ENCODE data around the gene PCDHGB6.
A peak's percentile ranks its signal among the peaks of the same experiment; 100 is the strongest.
"Not testable (repeated sequence)": the region's sequence is repeated elsewhere in the genome, so short reads cannot be mapped to it uniquely, and the experiment has no call there.

The PCDHGB6 gene

GRCh38 chr5:141412854-141413539 lies 5.2 kb downstream of the PCDHGB6 start, which contains the start of gene PCDHGA10:
TSS of gene PCDHGA10 (plus strand) at chr5:141412987. CDS start at chr5:141413176, 189 bp downstream.
- Histone ChIP-seq H3K27ac (ENCODE audit: insufficient read depth in 1 of 2, low read depth in 1 of 2, low read length in 2 of 2, poor library complexity in 1 of 2, severe bottlenecking in 2 of 2) (no peak within 1 kb of the TSS), H3K4me1 (ENCODE audit: control extremely low read depth in 1 of 4, control insufficient read depth in 4 of 4, insufficient read depth in 4 of 4, low read length in 3 of 4) (peaks cover 0 to 15% (median 10%) of the 10 kb centered on the region in 4 experiments), H3K9me3 (ENCODE audit: control extremely low read depth in 1 of 5, control insufficient read depth in 4 of 5, insufficient read depth in 2 of 5, low read depth in 1 of 5, low read length in 4 of 5) (peaks cover 5 to 41% (median 32%) of the 10 kb centered on the region in 5 experiments), H3K4me3 (ENCODE audit: control insufficient read depth in 1 of 7, extremely low read depth in 1 of 7, insufficient read depth in 4 of 7, low read depth in 2 of 7, low read length in 6 of 7) (peak within 1 kb of the TSS; percentile 27 to 84 (median 68)), H3K36me3 (ENCODE audit: control insufficient read depth in 4 of 4, insufficient read depth in 4 of 4, low read length in 3 of 4) (peaks cover 0 to 4% (median 0%) of the 10 kb centered on the region in 4 experiments), H3K27me3 (replicated peaks in 2 of 5; ENCODE audit: control insufficient read depth in 4 of 5, insufficient read depth in 5 of 5, low read length in 4 of 5) (peaks cover 24 to 85% (median 38%) of the 10 kb centered on the region in 5 experiments)
- CTCF ChIA-PET, result interaction anchor here (0.6 to 7.4 kb wide), 26 partner anchors 8 to 154 kb away, joined by 3 to 77 read pairs (median 4); partner anchors contain the start of genes PCDHGA11, PCDHGA12, PCDHGA2 and PCDHGB3
- 12% methylated on average over 19 of the region's 31 CpGs for WGBS (ENCODE audit: insufficient coverage)
- peak; percentile 64 to 87 (median 87) for DNase-seq
- POLR2A ChIA-PET, result no interaction called here

- DNase-seq, result no peak
- Histone ChIP-seq H3K4me1 (ENCODE audit: control extremely low read depth in 1 of 4, control insufficient read depth in 4 of 4, insufficient read depth in 4 of 4, low read length in 3 of 4) (peaks cover 0 to 15% (median 10%) of the 10 kb centered on the region in 4 experiments), H3K4me3 (ENCODE audit: control insufficient read depth in 1 of 7, extremely low read depth in 1 of 7, insufficient read depth in 4 of 7, low read depth in 2 of 7, low read length in 6 of 7) (peak overlapping the region in 6 of 7 experiments; percentile 43 to 84 (median 62)), H3K9me3 (ENCODE audit: control extremely low read depth in 1 of 5, control insufficient read depth in 4 of 5, insufficient read depth in 2 of 5, low read depth in 1 of 5, low read length in 4 of 5) (peaks cover 5 to 40% (median 31%) of the 10 kb centered on the region in 5 experiments), H3K27ac (ENCODE audit: insufficient read depth in 1 of 2, low read depth in 1 of 2, low read length in 2 of 2, poor library complexity in 1 of 2, severe bottlenecking in 2 of 2) (no peak overlapping the region), H3K36me3 (ENCODE audit: control insufficient read depth in 4 of 4, insufficient read depth in 4 of 4, low read length in 3 of 4) (peaks cover 0 to 4% (median 0%) of the 10 kb centered on the region in 4 experiments), H3K27me3 (replicated peaks in 2 of 5; ENCODE audit: control insufficient read depth in 4 of 5, insufficient read depth in 5 of 5, low read length in 4 of 5) (peaks cover 27 to 85% (median 34%) of the 10 kb centered on the region in 5 experiments)
- CTCF ChIA-PET, result interaction anchor here (0.9 to 7.4 kb wide), 24 partner anchors 7 to 153 kb away, joined by 3 to 77 read pairs (median 5); partner anchors contain the start of genes PCDHGA11, PCDHGA12, PCDHGB3 and PCDHGB4
- POLR2A ChIA-PET, result no interaction called here
- WGBS (ENCODE audit: insufficient coverage), result 15% methylated on average over 22 of the region's 25 CpGs
These were observed 5.8 kb downstream of the PCDHGB6 start for GRCh38 chr5:141413540-141414069.

- Histone ChIP-seq H3K27me3 (replicated peaks in 2 of 5; ENCODE audit: control insufficient read depth in 4 of 5, insufficient read depth in 5 of 5, low read length in 4 of 5) (peaks cover 26 to 85% (median 30%) of the 10 kb centered on the region in 5 experiments), H3K4me1 (ENCODE audit: control extremely low read depth in 1 of 4, control insufficient read depth in 4 of 4, insufficient read depth in 4 of 4, low read length in 3 of 4) (peaks cover 0 to 21% (median 10%) of the 10 kb centered on the region in 4 experiments), H3K4me3 (ENCODE audit: control insufficient read depth in 1 of 7, extremely low read depth in 1 of 7, insufficient read depth in 4 of 7, low read depth in 2 of 7, low read length in 6 of 7) (peak overlapping the region in 1 of 7 experiments; percentile 3), H3K9me3 (ENCODE audit: control extremely low read depth in 1 of 5, control insufficient read depth in 4 of 5, insufficient read depth in 2 of 5, low read depth in 1 of 5, low read length in 4 of 5) (peaks cover 1 to 40% (median 31%) of the 10 kb centered on the region in 5 experiments)
- POLR2A ChIA-PET; H3K36me3 ChIP-seq (ENCODE audit: control insufficient read depth in 4 of 4, insufficient read depth in 4 of 4, low read length in 3 of 4); DNase-seq; H3K27ac ChIP-seq (ENCODE audit: insufficient read depth in 1 of 2, low read depth in 1 of 2, low read length in 2 of 2, poor library complexity in 1 of 2, severe bottlenecking in 2 of 2): not testable (repeated sequence)
- CTCF ChIA-PET, result interaction anchor here (1.1 to 7.4 kb wide), 10 partner anchors 15 to 152 kb away, joined by 3 to 77 read pairs (median 14); partner anchors contain the start of genes PCDHGA12, PCDHGB4 and PCDHGB5
- WGBS (ENCODE audit: insufficient coverage), result 28% methylated on average over 32 of the region's 46 CpGs
These were observed 6.9 kb downstream of the PCDHGB6 start for GRCh38 chr5:141414548-141415274.

GRCh38 chr5:141415275-141415618 lies 7.4 kb downstream of the PCDHGB6 start:
- H3K9me3 ChIP-seq (ENCODE audit: control extremely low read depth in 1 of 5, control insufficient read depth in 4 of 5, insufficient read depth in 2 of 5, low read depth in 1 of 5, low read length in 4 of 5), result peaks cover 1 to 38% (median 29%) of the 10 kb centered on the region in 5 experiments
- peaks cover 0 to 21% (median 10%) of the 10 kb centered on the region in 4 experiments for H3K4me1 ChIP-seq (ENCODE audit: control extremely low read depth in 1 of 4, control insufficient read depth in 4 of 4, insufficient read depth in 4 of 4, low read length in 3 of 4)
- WGBS (ENCODE audit: insufficient coverage), result 12% methylated on average over 11 of the region's 24 CpGs
- H3K4me3 ChIP-seq (ENCODE audit: control insufficient read depth in 1 of 7, extremely low read depth in 1 of 7, insufficient read depth in 4 of 7, low read depth in 2 of 7, low read length in 6 of 7), result peak overlapping the region in 3 of 7 experiments; percentile 3 to 26 (median 16)
- peak in 2 of 3 donors; percentile 39 to 62 for DNase-seq
- H3K27ac ChIP-seq (ENCODE audit: insufficient read depth in 1 of 2, low read depth in 1 of 2, low read length in 2 of 2, poor library complexity in 1 of 2, severe bottlenecking in 2 of 2); H3K36me3 ChIP-seq (ENCODE audit: control insufficient read depth in 4 of 4, insufficient read depth in 4 of 4, low read length in 3 of 4); POLR2A ChIA-PET: not testable (repeated sequence)
- peaks cover 24 to 83% (median 31%) of the 10 kb centered on the region in 5 experiments for H3K27me3 ChIP-seq (replicated peaks in 2 of 5; ENCODE audit: control insufficient read depth in 4 of 5, insufficient read depth in 5 of 5, low read length in 4 of 5)
- CTCF ChIA-PET, result interaction anchor here (3.2 to 7.4 kb wide), 4 partner anchors 108 to 148 kb away, joined by 9 to 77 read pairs (median 48); no protein-coding TSS in a partner anchor

- H3K36me3 ChIP-seq (ENCODE audit: control insufficient read depth in 4 of 4, insufficient read depth in 4 of 4, low read length in 3 of 4); H3K27ac ChIP-seq (ENCODE audit: insufficient read depth in 1 of 2, low read depth in 1 of 2, low read length in 2 of 2, poor library complexity in 1 of 2, severe bottlenecking in 2 of 2); POLR2A ChIA-PET: not testable (repeated sequence)
- peak within 1 kb of the TSS; percentile 44 to 80 (median 60) for H3K4me3 ChIP-seq (ENCODE audit: control insufficient read depth in 1 of 7, extremely low read depth in 1 of 7, insufficient read depth in 4 of 7, low read depth in 2 of 7, low read length in 6 of 7)
- H3K4me1 ChIP-seq (ENCODE audit: control extremely low read depth in 1 of 4, control insufficient read depth in 4 of 4, insufficient read depth in 4 of 4, low read length in 3 of 4), result peaks cover 0 to 27% (median 18%) of the 10 kb centered on the region in 4 experiments
- CTCF ChIA-PET, result interaction anchor here (0.6 to 7.4 kb wide), 17 partner anchors 12 to 192 kb away, joined by 3 to 77 read pairs (median 6); partner anchors contain the start of genes PCDHGA12, PCDHGA9, PCDHGC5 and TAF7
- DNase-seq, result peak; percentile 82 to 88 (median 88)
- H3K9me3 ChIP-seq (ENCODE audit: control extremely low read depth in 1 of 5, control insufficient read depth in 4 of 5, insufficient read depth in 2 of 5, low read depth in 1 of 5, low read length in 4 of 5), result peaks cover 0 to 52% (median 39%) of the 10 kb centered on the region in 5 experiments
- peaks cover 35 to 90% (median 41%) of the 10 kb centered on the region in 5 experiments for H3K27me3 ChIP-seq (replicated peaks in 2 of 5; ENCODE audit: control insufficient read depth in 4 of 5, insufficient read depth in 5 of 5, low read length in 4 of 5)
- 1% methylated on average over 27 of the region's 47 CpGs for WGBS (ENCODE audit: insufficient coverage)
These were observed 9.8 kb downstream of the PCDHGB6 start, which contains the start of gene PCDHGB7 for GRCh38 chr5:141417494-141418172. TSS of gene PCDHGB7 (plus strand) at chr5:141417677. CDS start at chr5:141417860, 183 bp downstream.

Data from common myeloid progenitor, CD34-positive (primary cell).